NCI-H187 treated with DMSO at 0.1 percent for 48 hours (cell line): ENCODE results near the gene LRRN2.

Source experiments
- DNase-seq: peaks from one replicate; lab custom pipeline; 2025; lab: John Stamatoyannopoulos, UW

Gene LRRN2

DNA sequence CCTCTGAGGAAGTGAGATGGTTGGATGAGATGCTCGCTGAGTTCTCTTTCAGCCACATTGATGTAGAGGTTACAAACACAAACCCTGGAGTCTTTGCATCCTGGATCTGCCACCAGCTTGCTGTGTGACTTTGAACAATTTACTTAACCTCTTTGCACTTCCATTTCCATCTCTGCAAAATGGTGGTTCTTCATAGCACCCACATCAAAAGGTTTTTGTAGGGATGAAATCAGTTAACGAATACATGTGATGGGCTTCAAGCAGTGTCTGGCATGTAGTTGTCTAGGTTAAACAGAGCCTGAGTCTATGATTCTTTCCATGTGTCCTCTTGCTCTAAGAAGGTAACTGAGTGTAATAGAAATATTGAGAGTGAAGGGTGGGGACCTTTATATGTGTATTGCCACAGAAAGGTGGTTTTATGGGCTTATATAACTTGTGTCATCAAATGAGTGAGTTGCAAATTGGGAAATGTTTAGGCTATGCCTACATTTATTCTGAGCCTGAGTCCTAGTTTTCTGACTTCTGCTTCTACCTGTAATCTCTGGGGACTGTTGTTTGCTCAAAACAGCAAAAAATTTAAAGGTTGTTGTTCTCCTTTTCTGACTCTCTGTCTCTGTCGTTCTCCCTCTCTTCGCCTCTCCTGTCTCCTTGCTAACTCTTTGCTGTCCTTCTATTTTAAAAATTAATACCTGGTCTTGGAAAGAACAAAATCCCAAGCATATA is 27.3 kb upstream of the LRRN2 start:
- DNase-seq = no peak

DNA sequence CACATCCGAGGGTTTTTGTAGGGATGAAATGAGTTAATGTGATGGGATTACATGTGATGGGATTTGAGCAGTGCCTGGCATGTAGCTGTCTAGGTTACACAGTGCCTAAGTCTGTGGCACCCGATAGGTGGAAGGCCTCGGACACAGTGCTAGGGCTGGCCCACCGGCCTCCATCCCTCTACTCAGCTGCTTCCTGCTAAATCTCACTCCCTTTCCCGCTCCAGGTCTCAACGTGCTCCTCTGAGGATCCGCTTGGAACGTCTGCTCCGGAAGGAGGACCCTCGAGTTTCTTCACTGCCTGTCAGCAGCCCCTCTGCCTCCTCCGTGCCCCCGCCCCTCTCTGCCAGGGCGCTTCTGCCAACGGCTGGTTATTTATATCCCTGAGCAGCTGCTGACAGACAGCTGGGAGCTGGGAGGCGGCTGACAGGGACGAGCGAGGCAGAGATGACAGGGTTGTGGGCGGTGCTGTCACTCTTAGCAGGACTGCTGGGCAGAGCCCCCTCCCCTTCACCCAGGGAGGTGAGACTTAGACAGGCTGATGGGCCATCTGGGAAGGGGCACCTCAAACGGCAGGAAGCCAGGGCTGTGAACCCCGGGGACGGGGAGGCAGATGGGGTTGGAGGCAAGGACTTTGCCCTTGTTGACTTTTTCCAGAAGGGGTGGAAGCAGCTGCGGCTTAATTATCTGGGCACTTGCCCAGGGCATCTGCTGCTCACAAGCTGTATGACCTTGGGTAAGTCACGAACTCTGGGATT is 26.6 kb upstream of the LRRN2 start:
- DNase-seq = peak; percentile 33

DNA sequence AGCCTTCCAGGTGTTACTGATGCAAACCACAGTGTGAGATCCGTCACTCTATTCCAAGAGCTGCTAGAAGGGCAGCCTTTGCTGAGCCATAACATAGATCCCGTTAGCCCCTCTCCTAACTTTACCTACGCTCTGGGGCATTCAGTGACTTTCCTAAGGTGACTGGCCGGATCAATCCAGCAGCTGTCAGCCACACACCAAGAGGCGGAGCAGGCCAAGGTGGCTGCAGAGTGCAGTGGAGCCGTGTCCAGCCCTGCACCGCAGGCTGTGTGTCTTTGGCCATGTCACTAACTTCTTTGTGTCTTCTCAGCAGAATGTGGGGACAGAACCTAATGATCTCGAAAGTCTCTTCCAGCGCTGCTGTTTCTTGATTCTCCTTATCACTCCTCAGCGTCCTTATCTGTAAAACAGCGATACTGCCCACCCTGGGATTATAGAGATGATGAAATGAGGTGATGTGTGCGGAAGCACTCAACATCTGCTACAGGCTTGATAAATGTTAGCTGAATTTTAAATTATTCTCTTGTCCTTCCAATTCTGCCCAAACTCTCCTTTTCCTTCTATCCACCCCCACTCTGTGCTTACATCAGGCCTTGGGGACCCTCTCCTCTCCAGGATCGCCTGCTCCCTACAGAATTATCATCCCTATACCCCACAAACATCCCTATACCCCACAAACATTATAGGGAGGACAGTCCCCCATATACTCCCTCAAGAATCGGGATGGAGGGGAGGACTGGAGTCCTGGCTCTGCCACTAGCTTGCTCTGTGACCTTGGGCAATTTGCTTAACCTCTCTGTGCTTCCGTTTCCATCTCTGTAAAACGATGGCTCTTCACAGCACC is 25.8 kb upstream of the LRRN2 start:
- no peak for DNase-seq

DNA sequence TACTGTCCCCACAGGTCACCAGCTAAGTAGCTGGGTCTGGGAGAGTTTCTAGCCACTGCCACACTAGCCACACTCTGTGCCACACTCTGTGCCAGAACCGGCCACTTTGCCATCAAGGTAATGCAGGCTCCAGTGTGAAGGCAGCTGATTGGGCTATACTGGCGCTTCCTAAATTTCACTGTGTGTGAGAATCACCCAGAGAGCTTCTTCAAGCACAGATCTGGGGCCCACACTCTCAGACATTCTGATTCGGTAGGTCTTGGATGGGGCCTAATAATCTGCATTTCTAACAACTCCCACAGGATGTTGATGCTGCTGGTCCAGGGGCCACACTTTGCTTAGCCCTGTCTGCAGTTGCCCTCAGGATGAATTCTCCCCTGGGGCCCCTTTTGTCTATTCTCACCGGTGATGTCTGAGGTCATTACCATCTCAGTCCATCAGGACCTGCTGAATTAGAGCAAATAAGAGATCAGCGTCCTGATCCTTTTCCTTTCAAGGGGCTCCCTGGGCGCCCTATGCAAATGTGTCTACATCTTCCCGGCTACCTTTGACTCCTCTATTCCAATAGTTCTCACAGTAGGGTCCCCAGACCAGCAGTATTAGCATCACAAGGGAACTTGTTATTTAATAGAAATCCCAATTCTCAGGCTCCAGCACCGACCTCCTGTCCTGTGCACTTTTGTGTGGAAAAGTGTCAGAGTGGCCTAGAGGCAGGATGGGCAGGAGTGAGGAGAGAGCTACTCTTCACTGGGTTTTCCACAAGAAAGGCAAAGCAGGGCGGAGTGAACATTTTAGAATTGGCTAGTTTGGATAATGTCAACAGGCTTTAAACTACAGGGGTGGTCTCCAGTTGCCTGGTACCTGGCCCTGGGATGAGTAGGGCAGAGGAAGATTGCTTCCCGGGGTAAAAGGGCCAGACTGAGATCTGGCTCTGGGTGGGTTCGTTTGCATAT is 24.7 kb upstream of the LRRN2 start:
- no peak for DNase-seq

DNA sequence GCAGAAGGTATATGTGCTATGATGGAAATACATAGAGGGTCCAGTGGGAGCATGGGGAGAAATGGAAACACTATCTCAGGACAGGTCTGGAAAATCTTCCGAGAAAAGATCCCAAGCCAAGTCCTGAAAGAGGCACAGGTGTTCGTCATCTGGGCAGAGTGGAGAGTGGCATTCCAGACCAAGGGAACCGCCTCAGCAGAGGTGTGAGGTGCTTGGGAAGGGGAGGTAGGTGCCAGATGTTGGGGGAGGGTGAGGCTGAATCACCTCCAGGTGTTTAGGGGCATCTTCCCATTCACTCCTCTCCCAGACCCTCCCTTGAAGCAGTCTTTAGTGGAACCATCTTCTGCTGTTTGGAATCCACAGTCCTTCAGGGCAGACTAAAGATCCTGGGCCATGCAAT is 23.5 kb upstream of the LRRN2 start:
- DNase-seq = no peak

DNA sequence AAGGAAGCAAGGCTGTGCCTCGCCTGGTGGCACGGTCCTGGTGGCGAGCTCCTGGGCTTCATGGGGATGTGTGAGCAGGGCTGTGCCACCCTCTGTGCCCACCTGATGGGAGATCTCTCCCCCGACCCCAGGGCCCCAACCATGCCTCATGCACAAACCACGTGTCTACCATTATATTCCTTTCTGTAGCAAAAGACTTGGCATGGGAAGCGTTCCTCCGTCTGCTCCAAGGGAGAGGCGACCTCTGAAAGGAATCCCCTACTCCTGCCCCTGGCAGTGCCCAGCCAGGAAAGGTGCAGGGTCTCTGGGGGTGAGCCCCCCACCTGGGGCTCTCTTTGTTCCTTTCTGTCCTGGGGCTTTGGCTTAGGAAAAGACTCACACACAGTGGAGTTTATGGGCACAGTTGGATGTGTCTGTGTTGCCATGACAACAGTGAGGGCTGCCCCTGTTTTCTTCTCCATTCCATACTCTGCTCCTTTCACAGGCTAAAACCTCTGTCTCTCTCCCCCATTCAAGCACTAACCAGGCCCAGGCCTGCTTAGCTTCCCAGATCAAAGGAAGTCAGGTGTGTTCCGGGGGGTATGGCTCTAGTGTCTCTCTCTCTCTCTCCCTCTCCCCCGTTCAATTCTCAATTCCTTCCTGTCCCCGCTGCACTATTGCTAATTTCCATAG is 21.4 kb upstream of the LRRN2 start:
- no peak for DNase-seq

DNA sequence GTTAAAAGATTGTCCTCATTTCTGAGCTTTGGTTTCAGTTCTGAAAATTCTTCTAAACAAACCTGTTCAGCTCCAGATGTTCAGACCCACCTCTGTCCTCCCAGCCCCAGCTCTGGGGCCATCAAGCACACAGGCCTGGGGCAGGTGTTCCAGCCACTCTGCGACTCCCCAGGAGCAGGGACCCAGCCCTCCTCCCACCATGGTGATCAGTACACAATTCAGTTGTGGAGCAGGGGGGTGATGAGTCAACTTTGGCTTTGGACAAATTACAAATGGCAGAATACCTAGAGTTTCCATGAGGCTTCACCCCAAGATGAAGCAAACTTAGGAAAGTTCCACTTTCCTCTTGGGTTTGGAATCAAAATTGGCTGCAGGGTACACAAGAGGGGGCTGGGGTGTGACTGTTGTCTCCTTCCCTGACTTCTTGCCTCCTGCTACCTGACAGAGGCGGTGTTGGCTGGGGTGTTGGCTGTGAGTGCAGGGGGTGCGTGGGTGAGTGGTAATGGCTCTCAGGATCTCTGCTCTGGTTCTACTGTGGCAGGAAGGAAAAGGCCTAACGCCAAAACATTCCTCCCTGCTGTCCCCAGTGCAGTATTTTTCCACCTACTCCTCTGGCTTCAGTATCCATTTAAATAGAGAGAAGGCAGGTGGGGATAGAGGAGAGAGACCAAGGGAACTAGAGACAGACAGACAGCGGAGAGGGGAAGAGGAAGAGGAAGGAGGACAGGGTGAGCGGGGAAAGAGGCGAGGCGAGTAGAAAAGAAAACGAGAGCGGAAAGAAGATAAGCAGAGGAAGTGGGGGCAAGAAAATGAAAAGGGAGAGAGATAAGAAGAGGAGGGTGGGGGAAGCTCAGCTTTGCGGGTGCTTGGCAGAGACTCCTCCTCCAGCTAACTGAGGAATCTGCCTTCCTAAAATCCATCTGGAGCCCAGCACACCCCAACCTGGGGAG is 20.6 kb upstream of the LRRN2 start:
- no peak for DNase-seq

DNA sequence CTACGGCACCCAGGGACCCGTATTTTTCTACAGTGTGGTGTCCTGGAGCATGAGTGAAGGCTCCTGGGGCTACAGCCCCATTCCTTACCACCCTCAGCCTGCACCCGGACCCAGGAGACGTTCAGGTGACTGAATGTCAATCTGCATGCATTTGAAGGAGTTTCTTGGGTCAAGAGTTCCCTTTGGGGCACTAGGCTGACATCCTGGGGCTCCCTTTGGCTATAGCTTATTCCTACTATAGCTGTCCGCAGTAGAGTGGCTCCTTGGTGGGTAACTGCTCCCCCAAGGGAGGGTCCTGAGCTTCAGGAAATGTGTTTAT is 19.9 kb upstream of the LRRN2 start:
- DNase-seq = no peak

DNA sequence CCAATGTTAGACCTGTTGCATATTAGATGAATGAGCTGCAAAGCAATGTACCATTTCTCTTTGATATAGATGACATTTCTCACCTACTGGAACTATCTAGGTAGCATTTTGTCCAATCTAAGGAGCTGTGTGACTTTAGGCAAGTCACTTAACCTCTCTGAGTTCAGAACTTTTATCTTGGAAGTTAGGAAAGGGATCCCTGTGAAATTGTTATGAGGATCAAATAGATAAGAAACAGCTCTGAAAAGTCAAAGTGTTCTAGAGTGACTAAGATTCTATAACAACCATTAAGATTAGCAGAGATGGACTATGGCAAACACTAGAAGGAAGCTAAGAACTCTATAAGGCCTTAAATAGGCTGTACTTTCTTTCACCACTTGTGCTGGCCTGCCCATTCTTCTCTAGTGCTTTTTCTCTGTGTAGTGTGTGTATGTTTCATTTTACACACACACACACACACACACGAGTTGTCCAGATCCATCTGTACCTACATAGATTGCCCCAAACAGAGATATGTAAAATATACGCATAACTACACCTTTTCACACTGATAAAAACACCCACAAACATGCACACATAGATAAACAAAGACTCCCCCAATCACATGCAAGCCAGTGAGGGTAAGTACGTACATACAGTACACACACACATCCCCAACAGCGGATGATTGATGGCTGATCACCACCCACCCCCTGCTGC is 19.4 kb upstream of the LRRN2 start:
- DNase-seq = no peak

DNA sequence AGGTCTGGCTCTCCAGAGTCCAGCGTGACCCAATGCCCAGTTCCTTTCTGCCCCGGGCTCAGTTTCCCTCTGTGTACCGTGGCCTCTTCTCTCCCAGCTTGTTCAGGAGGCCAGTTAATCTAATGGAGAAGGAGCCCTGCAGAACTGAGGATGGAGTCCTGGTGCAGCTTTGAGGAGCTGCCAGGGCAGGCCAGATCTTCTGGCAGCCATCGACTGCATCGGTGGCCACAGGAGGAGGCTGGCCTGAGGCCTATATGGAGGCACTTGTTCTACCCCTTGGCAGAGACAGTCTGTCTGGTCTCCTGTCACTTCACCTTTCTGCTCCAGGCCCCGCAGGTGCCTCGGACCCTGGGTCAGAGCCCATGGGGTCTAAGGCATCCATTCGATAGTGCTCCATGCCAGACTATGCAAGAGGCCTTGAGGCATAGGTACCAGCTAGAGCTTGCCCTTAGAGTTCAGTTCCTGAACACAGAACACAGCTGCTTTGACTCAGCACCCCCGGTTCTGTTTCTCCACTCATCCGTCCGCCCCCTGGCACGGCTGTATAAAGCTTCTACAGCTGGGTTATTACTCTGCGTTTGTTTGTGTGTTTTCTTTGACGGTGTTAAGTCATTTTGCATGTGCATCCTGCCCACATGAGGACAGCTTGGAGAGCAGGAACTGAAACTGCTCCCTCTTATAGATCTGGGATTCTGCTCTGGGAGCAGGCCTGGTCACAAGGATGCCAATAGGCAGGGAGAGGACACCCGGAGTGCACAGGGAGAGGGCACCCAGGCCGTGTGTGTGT is 18.5 kb upstream of the LRRN2 start:
- no peak for DNase-seq

DNA sequence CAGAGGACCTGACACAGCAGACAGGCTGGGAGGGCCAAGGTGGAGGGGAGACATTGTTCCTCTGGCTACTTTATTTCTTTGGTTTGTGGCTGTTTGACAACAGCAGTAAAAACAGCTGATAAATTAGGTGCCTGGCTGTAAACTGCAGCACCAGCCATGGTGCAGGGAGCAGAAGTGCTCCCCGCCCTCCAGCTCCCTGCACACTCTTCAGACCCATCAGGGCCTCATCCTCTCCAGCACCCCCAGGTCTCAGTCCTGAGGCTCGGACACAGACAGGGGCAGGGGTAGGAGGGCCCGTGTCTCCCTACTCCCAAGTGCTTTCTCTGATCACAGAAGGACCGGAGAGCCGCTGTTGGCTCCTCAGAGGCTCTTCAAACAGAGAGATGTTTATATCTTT is 17.7 kb upstream of the LRRN2 start:
- no peak for DNase-seq

DNA sequence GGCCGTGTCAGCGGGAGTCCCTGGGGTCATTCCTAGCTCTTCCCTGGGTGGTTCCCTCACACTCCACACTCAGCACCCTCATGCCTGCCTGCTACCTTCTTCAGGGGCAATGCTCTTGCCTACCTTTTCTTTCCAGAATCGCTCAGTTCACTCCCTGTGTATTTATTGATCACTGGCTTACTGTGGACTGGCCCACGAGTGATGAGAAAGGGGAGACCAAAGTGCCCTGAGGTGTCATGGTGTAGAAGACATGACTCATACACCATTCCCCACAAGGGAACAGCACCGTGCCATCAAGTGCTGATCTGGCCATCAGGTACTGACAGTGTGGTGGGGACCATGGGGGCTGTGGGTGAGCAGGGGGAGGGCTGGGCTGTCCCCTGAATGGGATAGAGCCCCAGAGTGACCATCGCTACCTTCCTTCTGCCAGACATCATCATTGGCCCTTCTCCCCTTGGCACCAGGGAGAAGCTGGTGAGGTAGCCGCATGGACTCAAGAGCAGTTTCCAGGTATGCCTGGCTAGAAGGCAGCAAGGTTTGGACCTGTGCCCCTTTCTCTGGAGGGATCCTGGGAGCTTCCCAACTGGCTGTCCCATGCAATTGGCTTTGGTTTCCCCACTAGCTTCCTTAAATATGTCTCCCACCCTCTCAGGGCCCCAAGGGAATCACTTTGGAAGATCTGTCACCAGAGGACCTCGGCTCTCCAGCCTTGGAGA is 17.2 kb upstream of the LRRN2 start:
- no peak for DNase-seq

DNA sequence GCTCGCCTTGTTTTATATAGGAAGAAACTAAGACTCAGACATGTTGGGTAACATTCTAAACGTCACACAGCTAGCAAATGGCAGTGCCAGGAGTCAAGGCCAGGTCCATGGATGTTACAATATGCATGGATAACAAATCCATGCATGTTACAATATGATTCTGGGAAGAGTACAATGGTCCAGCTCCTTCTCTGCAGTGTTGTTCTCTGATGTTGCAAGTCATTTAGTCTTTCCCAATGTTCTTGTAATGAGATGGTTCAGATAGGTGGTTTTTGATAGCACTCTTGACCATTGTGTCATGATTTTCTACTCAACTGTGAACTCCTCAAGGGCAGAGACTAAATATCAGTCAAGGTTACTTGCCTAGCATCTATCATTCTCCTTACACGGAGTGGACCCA is 15.7 kb upstream of the LRRN2 start:
- no peak for DNase-seq

DNA sequence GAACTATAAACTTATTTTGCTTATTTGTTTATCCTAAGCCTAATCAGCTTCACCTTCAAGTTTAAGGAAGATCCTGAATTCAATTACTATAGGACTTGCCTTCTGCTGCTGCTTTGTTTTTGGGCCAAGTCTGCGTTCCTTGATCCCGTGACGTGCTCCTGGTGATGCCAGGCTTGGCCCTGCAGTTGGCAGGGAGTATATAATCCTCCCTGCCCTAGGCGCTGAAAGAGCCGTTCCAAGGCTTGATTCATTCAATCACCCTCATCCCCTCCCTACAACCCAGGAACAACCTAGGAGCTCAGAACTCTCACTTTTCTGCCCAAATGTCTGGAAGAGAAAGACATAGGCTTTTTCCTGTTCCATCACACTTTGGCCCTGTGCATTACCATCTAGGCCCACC is 12.4 kb upstream of the LRRN2 start:
- DNase-seq = no peak

DNA sequence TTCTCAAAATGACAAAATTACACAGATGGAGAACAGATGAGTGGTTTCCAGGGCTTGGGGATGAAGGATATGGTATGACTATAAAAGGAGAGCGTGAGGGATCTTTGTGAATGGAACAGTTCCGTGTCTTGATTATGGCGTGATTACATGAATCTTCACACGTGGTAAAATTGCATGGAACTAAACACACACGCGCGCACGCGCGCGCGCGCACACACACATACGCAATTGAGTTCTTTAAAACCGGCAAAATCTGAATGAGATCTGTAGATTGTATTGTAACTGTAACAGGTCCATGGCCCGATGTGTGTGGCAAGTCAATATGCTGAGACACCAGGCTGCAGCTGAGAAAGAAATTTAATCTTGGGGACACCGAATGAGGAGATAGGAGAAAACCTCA is 11.1 kb upstream of the LRRN2 start:
- no peak for DNase-seq

DNA sequence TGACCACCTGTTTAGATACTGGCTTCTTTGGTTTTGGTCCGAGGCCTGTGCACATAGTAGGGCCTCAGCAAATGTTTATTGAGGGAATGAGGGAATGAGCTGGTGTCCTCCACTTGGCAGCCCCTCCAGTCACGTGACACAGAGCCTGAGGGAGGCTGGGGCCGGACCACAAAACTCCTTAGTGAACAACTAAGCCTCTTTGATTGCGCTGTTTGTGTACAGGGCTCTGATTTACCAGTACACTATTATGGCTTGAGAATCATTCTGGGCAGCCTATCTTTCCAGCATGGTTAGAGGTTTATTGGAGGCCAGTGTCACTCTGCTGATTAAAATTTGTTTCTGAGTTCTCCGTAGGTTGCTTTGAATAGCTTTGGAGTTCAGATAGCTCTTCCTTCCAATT is 10.2 kb upstream of the LRRN2 start:
- DNase-seq = no peak

DNA sequence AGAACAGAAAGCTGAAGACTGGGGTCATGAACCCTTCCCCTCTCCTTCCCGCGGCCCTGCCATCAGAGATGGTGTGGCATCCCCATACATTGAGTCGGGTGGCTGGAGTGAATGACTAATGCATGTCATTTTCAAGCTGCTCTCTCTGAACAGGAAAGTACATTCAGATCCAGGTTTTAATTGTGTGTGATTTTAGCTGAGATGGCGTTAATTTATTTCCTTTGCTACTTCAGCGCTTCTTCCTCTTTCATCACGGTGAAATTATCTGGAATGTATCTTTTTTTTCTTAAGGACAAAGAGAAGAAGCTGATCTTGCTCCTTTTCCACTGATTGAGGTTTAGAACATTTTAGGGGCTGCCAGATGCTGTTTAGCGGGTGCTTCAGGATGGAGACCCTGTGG is 8.6 kb upstream of the LRRN2 start:
- no peak for DNase-seq

DNA sequence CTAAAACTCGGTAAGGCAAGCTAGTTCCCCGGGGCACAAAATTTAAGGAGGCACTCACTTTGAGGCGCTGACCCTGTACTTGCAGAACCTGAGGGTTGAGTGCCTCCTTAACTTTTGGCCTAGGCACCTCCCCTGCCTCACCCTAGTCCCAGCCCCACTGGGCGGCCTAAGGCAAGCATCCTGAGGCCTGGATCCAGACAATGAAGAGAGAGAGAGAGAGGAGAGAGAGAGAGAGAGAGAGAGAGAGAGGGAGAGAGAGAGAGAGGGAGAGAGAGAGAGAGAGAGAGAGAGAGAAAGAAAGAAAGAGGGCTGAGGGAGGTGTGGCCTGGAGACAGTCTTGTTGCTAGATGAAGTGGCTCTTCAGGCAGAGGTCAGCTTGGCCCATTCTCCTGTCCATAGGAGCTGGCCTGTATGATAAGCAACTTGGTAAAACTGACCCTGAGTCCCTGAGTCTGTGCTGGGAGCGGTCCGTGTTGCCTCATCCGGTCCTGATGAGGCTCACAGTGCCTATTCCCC is 7.4 kb upstream of the LRRN2 start:
- DNase-seq = no peak
